BJ (cell line): ENCODE results near the gene COG6. TPM values are rescaled to one million over a fixed set of nuclear protein-coding genes. Genes with fewer than 3 reads are reported as not detected.

ENCODE experiments used
- CTCF ChIA-PET: fragments of 350-600 bp; formaldehyde crosslinking; extraction: SDS; loops from one replicate; lab custom pipeline; 2021; ENCODE audit warnings: antibody characterized with exemption, inconsistent platforms; lab: Yijun Ruan, JAX
- POLR2A ChIA-PET: fragments of 300-600 bp; sonication (Branson Sonifier 250); formaldehyde crosslinking; extraction: SDS; loops from one replicate; lab custom pipeline; 2021; ENCODE audit warnings: antibody characterized with exemption; lab: Charles Lee
- DNase-seq: peaks from one replicate; pipeline ENCODE4 v3.0.0-alpha.2; 2011; ENCODE audit warnings: low read depth
- H3K27me3 ChIP-seq: 2 replicates; pipeline ENCODE4 v1.6.0; 2011; ENCODE audit warnings: low read length; ENCODE audit not compliant: control insufficient read depth, insufficient read depth
- H3K36me3 ChIP-seq: 2 replicates; pipeline ENCODE4 v1.5.1; 2011; ENCODE audit warnings: low read length; ENCODE audit not compliant: control insufficient read depth, insufficient read depth
- H3K4me3 ChIP-seq: 2 replicates; pipeline ENCODE4 v1.5.1; 2011; ENCODE audit warnings: low read depth, mild to moderate bottlenecking, control low read depth, low read length
- polyA plus RNA-seq: library from polyadenylated mRNA; depleted of rRNA; stranded (reverse); fragments of >200 nt; gene quantifications from 2 replicates; pipeline ENCODE4 v1.2.3, GENCODE V29; 2011
- TF ChIP-seq, protein P1 (sequence below): IDR thresholded peaks from 2 replicates; pipeline ENCODE4 v1.5.1; 2011; ENCODE audit warnings: low read depth, mild to moderate bottlenecking, control low read depth, inconsistent platforms, low read length, moderate library complexity; ENCODE audit not compliant: insufficient read depth

COG6 gene
- polyA plus RNA-seq, 1 experiment, result 14.4 TPM

DNA sequence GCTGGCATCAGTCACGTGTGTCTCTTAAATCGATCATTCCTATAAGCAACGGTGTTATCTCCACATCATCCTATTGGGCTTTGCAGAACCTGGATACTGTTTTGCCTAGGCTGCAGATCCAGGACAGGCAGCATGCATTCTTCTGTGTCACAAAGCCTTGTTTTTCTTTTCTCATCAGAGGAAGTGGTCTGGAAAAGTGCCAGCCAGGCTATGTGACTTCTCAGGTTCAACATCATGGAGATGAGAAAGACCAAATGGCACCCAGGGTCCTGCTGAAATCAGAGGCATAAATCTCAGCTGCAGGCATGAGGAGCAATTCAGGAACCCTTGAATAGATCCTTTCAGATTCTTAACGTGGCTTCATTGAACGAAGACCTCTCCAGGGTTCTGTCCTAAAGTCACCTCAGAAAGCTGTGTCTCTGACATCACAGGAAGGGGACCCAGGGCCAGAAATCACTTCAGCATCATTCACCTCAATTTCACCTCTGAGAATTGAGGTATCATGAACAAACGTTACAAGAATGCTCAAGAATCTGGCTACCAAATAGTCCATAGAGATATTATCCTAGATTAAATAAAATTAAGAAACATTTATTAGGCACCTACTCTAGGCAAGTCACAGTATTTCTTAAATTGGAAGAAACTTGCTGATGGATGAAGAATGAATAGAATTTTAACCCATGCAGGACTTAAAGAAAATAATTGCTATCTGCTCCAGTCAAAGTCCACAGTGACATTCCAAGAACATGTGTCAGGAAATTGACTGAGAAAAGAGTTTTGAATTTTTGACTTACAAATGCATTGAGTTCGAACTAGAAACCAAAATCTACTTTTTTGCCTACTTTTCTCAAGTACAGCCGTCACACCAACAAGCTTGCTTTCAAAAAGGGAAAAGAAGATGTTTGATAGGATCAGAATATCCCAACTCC lies 124.1 kb downstream of the COG6 start:
- Histone ChIP-seq H3K36me3 (no peaks in the 10 kb centered on the region), H3K4me3 (no peak overlapping the region), H3K27me3 (no peaks in the 10 kb centered on the region)
- TF ChIP-seq, protein P1, sequence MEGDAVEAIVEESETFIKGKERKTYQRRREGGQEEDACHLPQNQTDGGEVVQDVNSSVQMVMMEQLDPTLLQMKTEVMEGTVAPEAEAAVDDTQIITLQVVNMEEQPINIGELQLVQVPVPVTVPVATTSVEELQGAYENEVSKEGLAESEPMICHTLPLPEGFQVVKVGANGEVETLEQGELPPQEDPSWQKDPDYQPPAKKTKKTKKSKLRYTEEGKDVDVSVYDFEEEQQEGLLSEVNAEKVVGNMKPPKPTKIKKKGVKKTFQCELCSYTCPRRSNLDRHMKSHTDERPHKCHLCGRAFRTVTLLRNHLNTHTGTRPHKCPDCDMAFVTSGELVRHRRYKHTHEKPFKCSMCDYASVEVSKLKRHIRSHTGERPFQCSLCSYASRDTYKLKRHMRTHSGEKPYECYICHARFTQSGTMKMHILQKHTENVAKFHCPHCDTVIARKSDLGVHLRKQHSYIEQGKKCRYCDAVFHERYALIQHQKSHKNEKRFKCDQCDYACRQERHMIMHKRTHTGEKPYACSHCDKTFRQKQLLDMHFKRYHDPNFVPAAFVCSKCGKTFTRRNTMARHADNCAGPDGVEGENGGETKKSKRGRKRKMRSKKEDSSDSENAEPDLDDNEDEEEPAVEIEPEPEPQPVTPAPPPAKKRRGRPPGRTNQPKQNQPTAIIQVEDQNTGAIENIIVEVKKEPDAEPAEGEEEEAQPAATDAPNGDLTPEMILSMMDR, result no peak
- ChIA-PET POLR2A (no interaction called here), CTCF (interaction anchor here (5.1 kb wide), 1 partner anchor 163 kb away, joined by 24 read pairs; no protein-coding TSS in a partner anchor)
- DNase-seq, result no peak

DNA sequence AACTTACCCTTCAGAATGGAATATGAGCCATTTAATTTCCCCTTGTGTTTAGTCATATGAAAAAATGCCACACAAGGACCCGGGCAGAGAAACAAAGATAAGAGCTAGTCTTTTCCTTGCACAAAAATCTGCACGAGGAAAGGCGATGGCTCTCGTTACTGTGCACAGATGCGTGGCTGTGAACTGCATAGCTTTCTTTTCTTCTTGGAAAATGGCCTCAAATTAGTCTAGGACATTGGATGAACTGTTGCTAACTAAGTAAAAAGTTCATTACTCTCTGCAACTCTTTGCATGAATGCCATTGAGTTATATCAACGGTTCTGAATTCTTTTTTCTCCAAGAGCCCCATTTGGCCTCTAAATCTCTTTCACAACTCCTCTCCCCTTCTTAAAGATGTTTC lies 125.2 kb downstream of the COG6 start:
- CTCF ChIA-PET, result no interaction called here
- H3K27me3 ChIP-seq, result no peaks in the 10 kb centered on the region
- DNase-seq, result no peak
- POLR2A ChIA-PET, result no interaction called here
- H3K4me3 ChIP-seq, result no peak overlapping the region
- TF ChIP-seq, protein P1, result no peak
- no peaks in the 10 kb centered on the region for H3K36me3 ChIP-seq

DNA sequence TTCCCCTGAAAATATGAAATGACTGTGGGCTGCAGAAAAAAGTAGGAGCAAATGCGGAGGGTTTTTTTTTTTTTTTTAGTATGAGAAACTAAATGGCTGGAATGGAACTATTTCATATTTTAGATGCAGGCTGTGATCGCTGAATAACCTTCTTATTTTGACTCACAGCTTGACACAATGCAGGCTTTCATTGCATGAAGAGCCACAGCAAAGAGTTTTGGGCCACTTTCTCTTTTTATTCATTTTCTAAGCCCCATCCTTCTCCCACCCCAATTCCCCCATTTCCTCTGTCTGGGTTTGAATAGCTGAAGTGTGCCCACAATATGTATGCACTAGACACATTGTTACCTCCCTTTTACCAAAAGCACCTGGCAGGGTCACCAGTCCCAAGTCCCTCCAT lies 125.9 kb downstream of the COG6 start:
- POLR2A ChIA-PET, result no interaction called here
- Histone ChIP-seq H3K36me3 (no peaks in the 10 kb centered on the region), H3K27me3 (no peaks in the 10 kb centered on the region), H3K4me3 (no peak overlapping the region)
- no peak for DNase-seq
- TF ChIP-seq, protein P1, result no peak
- CTCF ChIA-PET, result interaction anchor here (1.5 to 2.2 kb wide), 2 partner anchors 161 to 901 kb away, joined by 3 to 9 read pairs; no protein-coding TSS in a partner anchor

DNA sequence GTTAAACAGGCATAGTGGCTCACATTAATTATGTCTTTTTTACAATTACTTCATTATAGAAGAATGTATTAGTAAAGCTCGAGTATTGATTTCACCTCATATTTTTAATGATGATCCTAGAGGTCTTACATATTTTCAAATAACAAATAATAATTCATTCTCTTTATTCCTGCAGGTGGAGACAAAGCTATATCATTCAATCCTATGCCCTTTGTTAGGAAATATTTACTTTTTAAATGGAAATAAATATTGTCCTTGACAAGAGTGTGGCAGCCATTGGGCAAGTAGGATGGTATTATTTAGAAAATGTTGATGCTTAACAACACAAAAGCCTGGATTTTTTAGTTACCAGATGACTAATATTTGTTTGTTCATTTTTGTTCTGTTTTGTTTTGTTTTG lies 127.6 kb downstream of the COG6 start:
- CTCF ChIA-PET, result interaction anchor here (0.6 to 2.2 kb wide), 5 partner anchors 18 to 900 kb away, joined by 3 to 9 read pairs (median 3); no protein-coding TSS in a partner anchor
- no peaks in the 10 kb centered on the region for H3K27me3 ChIP-seq
- no peak for DNase-seq
- TF ChIP-seq, protein P1, result no peak
- no peak overlapping the region for H3K4me3 ChIP-seq
- no peaks in the 10 kb centered on the region for H3K36me3 ChIP-seq
- POLR2A ChIA-PET, result no interaction called here

DNA sequence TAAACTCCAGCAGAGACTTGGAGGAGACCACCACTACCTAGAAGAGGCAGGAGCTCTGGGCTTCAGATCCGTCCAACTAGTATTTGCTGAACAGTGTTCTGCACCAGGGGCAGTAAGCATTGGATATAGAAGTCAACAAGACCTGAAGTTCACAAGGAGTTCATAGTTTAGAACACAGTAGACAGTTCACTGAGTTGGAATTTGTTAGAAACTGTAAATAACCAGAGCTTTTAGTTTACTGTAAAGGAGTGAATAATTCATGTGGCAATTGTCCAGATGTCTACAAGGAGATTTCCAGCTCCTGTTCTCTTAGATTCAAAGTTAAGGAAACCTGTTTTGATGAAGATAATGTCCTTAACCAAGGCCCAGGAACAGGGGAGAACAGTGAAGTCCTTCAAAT lies 128.9 kb downstream of the COG6 start:
- DNase-seq, result no peak
- ChIA-PET POLR2A (no interaction called here), CTCF (interaction anchor here (1.4 kb wide), 1 partner anchor 17 kb away, joined by 3 read pairs; no protein-coding TSS in a partner anchor)
- TF ChIP-seq, protein P1, result no peak
- Histone ChIP-seq H3K4me3 (no peak overlapping the region), H3K27me3 (no peaks in the 10 kb centered on the region), H3K36me3 (no peaks in the 10 kb centered on the region)
